Stomach smooth muscle (tissue), 2 donors: ENCODE data around the gene PTGDS.

Source experiments
- H3K27ac ChIP-seq: one replicate; pipeline ENCODE4 v1.7.0; 2013; ENCODE audit warnings: mild to moderate bottlenecking, low read length, inconsistent platforms
- H3K27me3 ChIP-seq, 2 donors: one replicate each; pipeline ENCODE4 v1.7.0; 2013; ENCODE audit warnings: low read length in 2 of 2; ENCODE audit not compliant: insufficient read depth in 2 of 2, control insufficient read depth in 1 of 2
- H3K36me3 ChIP-seq, 2 donors: one replicate each; pipeline ENCODE4 v1.7.0; 2013; ENCODE audit warnings: low read length in 2 of 2; ENCODE audit not compliant: control insufficient read depth in 2 of 2, insufficient read depth in 2 of 2
- H3K4me1 ChIP-seq: one replicate; pipeline ENCODE4 v1.7.0; 2013; ENCODE audit warnings: low read length; ENCODE audit not compliant: control insufficient read depth, insufficient read depth
- H3K4me3 ChIP-seq, 2 donors: one replicate each; pipeline ENCODE4 v1.7.0; 2013; ENCODE audit warnings: low read length in 2 of 2
- H3K9ac ChIP-seq, 2 donors: one replicate each; pipeline ENCODE4 v1.7.0; 2013; ENCODE audit warnings: low read length in 2 of 2, mild to moderate bottlenecking in 1 of 2
- H3K9me3 ChIP-seq, 2 donors: one replicate each; pipeline ENCODE4 v1.7.0; 2013; ENCODE audit warnings: low read length in 2 of 2; ENCODE audit not compliant: control insufficient read depth in 2 of 2
- donor health status: healthy.
- donor health status: Pancreatic carcinoma.

The PTGDS gene

DNA sequence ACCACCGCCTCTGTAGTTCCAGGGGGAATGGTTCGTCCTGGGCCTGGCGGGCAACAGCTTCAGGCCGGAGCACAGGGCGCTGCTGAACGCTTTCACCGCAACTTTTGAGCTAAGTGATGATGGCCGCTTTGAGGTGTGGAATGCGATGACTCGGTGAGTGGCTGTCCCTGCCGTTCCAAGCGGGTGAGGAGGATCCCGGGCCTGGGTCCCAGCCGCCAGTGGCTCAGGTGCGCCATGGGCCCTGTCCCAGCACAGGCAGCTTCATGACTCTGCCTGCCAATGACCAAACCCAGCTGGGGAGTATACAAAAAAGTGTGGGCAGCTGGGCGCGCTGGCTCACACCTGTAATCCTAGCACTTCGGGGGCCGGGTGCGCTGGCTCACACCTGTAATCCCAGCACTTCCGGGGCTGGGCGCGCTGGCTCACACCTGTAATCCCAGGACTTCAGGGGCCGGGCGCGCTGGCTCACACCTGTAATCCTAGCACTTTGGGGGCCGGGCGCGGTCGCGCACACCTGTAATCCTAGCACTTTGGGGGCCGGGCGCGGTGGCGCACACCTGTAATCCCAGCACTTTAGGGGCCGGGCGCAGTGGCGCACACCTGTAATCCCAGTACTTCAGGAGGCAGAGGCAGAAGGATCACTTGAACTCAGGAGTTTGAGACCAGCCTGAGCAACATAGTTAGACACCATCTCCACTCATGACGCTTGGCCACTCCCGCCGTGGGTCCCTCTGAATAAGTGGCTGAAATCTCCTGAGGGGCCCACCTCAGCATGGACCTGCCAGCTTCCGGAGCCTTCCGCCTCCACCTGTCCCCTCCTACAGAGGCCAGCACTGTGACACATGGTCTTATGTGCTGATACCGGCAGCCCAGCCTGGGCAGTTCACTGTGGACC is 24.2 kb upstream of the PTGDS start:
- no peak overlapping the region for H3K4me3 ChIP-seq
- peaks cover 16% of the 10 kb centered on the region for H3K4me1 ChIP-seq
- no peak overlapping the region for H3K27ac ChIP-seq
- H3K9ac ChIP-seq, result no peak overlapping the region
- no peaks in the 10 kb centered on the region for H3K9me3 ChIP-seq
- no peaks in the 10 kb centered on the region for H3K27me3 ChIP-seq
- no peaks in the 10 kb centered on the region for H3K36me3 ChIP-seq

GRCh38 chr9:136953771-136954269 is 23.5 kb upstream of the PTGDS start:
- Histone ChIP-seq H3K9me3 (no peaks in the 10 kb centered on the region), H3K27me3 (no peaks in the 10 kb centered on the region), H3K4me1 (peaks cover 16% of the 10 kb centered on the region), H3K4me3 (no peak overlapping the region), H3K36me3 (no peaks in the 10 kb centered on the region), H3K27ac (no peak overlapping the region), H3K9ac (no peak overlapping the region)

DNA sequence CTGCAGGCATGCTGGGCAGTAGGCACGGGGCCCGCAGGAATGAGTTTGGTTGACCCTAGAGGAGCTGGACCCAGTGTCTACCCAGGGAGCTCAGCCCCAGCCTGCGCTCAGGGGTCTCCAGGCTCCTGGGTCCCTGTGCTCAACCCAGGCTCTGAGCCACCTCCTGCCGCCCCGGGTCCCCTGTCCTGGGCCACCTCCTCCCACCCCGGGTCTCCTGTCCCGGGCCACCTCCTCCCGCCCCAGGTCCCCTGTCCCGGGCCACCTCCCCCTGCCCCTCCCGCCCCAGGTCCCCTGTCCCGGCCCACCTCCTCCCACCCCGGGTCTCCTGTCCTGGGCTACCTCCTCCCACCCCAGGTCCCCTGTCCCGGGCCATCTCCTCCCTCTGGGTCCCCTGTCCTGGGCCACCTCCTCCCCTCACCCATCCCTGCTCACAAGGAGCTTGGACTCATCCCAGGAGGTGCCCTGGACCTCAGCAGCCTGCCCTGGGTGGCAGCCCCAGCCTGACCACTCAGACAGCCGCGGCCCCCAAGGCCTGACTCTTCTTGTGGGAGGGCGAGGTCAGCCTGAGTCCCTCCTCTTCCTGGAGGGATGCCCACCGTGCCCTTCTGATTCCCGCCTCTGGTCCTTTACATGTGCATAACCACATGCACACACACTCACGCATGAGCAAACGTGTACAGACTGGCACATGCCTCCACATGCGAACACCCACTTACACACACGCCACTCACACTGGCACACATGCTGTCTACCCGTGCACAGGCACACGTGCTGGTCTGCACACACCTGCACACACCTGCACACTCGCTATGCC is 22.8 kb upstream of the PTGDS start:
- H3K27ac ChIP-seq, result no peak overlapping the region
- no peaks in the 10 kb centered on the region for H3K36me3 ChIP-seq
- H3K4me1 ChIP-seq, result peaks cover 12% of the 10 kb centered on the region
- H3K9me3 ChIP-seq, result no peaks in the 10 kb centered on the region
- no peaks in the 10 kb centered on the region for H3K27me3 ChIP-seq
- H3K4me3 ChIP-seq, result no peak overlapping the region
- no peak overlapping the region for H3K9ac ChIP-seq

GRCh38 chr9:136955202-136955942 is 21.9 kb upstream of the PTGDS start:
- Histone ChIP-seq H3K36me3 (no peaks in the 10 kb centered on the region), H3K4me3 (no peak overlapping the region), H3K27ac (no peak overlapping the region), H3K9ac (no peak overlapping the region), H3K27me3 (no peaks in the 10 kb centered on the region), H3K4me1 (peaks cover 4% of the 10 kb centered on the region), H3K9me3 (no peaks in the 10 kb centered on the region)

GRCh38 chr9:136955943-136956335 is 21.4 kb upstream of the PTGDS start:
- Histone ChIP-seq H3K36me3 (no peaks in the 10 kb centered on the region), H3K4me3 (no peak overlapping the region), H3K4me1 (no peaks in the 10 kb centered on the region), H3K27me3 (no peaks in the 10 kb centered on the region), H3K9ac (no peak overlapping the region), H3K27ac (no peak overlapping the region), H3K9me3 (no peaks in the 10 kb centered on the region)

- Histone ChIP-seq H3K36me3 (no peaks in the 10 kb centered on the region), H3K27me3 (no peaks in the 10 kb centered on the region), H3K4me1 (no peaks in the 10 kb centered on the region)
Measured at GRCh38 chr9:136956604-136957003, 20.7 kb upstream of the PTGDS start.

GRCh38 chr9:136957461-136957860 is 19.8 kb upstream of the PTGDS start:
- no peaks in the 10 kb centered on the region for H3K9me3 ChIP-seq
- no peaks in the 10 kb centered on the region for H3K27me3 ChIP-seq
- H3K4me1 ChIP-seq, result peaks cover 2% of the 10 kb centered on the region
- H3K4me3 ChIP-seq, result no peak overlapping the region
- no peak overlapping the region for H3K27ac ChIP-seq
- H3K9ac ChIP-seq, result no peak overlapping the region
- H3K36me3 ChIP-seq, result no peaks in the 10 kb centered on the region

More at GRCh38 chr9:136956604-136957003, 20.7 kb upstream of the PTGDS start:
- Histone ChIP-seq H3K9me3 (no peaks in the 10 kb centered on the region), H3K27ac (no peak overlapping the region), H3K9ac (no peak overlapping the region), H3K4me3 (no peak overlapping the region)

DNA sequence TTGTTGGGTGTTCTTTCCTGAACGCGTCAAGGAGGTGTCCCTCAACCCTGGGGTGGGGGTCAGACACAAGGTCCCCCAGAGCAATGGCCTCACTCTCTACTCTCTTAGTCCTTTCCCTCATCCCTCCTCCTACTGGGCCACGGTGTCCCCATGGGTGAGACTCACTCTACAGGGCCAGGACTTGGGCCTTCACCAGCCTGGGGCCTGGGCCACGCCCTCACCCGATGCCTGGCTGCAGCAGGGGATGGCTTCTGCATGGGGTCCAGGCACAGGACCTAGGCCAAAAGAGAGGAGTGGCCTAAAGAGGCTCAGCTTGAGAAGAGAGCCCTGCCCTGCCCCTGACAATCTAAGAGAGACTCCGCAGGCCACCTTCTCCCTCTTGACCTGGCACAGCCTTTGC is 19.4 kb upstream of the PTGDS start:
- Histone ChIP-seq H3K27me3 (no peaks in the 10 kb centered on the region), H3K4me1 (peaks cover 2% of the 10 kb centered on the region), H3K9ac (no peak overlapping the region), H3K4me3 (no peak overlapping the region), H3K9me3 (no peaks in the 10 kb centered on the region), H3K27ac (no peak overlapping the region), H3K36me3 (no peaks in the 10 kb centered on the region)

GRCh38 chr9:136958473-136958872 is 18.8 kb upstream of the PTGDS start:
- H3K27ac ChIP-seq, result no peak overlapping the region
- H3K27me3 ChIP-seq, result no peaks in the 10 kb centered on the region
- no peaks in the 10 kb centered on the region for H3K36me3 ChIP-seq
- peaks cover 2% of the 10 kb centered on the region for H3K4me1 ChIP-seq
- no peaks in the 10 kb centered on the region for H3K9me3 ChIP-seq
- H3K9ac ChIP-seq, result no peak overlapping the region
- H3K4me3 ChIP-seq, result no peak overlapping the region
